Mammary epithelial cell (primary cell): ENCODE data around the gene FOXP2.

Experiments used
- CTCF ChIP-seq, 2 donors: IDR thresholded peaks in 1 of 2; conservative IDR thresholded peaks in 1 of 2; 2 replicates each; pipeline ENCODE4 v1.5.1; 2011 to 2012; ENCODE audit warnings: inconsistent platforms in 2 of 2, low read length in 2 of 2, mild to moderate bottlenecking in 2 of 2, control low read depth in 1 of 2, low read depth in 1 of 2; ENCODE audit not compliant: insufficient read depth in 1 of 2; ENCODE audit errors: extremely low read depth in 1 of 2
- EZH2 ChIP-seq: IDR thresholded peaks from 2 replicates; pipeline ENCODE4 v1.6.1; 2012; ENCODE audit warnings: low read length, inconsistent platforms, borderline replicate concordance

GRCh38 chr7:114657279-114657678, 242.7 kb downstream of the FOXP2 start:
- TF ChIP-seq CTCF (conservative IDR thresholded peaks at IDR 0.05 in 1 of 2, IDR thresholded peaks at IDR 0.05 in 1 of 2; ENCODE audit: extremely low read depth in 1 of 2, insufficient read depth in 1 of 2, low read depth in 1 of 2, low read length in 2 of 2) (no peak), EZH2 (no peak)
